CD4-positive, alpha-beta memory T cell (primary cell): Measurements from ENCODE around the gene XIRP2. TPM values are rescaled to one million over a fixed set of nuclear protein-coding genes. Genes with fewer than 3 reads are reported as not detected.

Experiments used
- CTCF ChIA-PET: fragments of 350-600 bp; sonication (Branson Sonifier 250); formaldehyde crosslinking; loops from one replicate; lab custom pipeline; 2021; ENCODE audit warnings: inconsistent platforms; ENCODE audit not compliant: partially characterized antibody; lab: Charles Lee
- POLR2A ChIA-PET: fragments of 350-600 bp; sonication (Branson Sonifier 250); formaldehyde crosslinking; loops from one replicate; lab custom pipeline; 2021; ENCODE audit not compliant: partially characterized antibody; lab: Charles Lee
- DNase-seq, 5 donors: peaks; one replicate each; pipeline versions ENCODE4 v3.0.0 to v3.0.0-alpha.2; 2020 to 2022; ENCODE audit warnings: mixed read lengths in 1 of 5
- H3K27ac ChIP-seq: one replicate; pipeline ENCODE4 v1.7.0; 2013; ENCODE audit warnings: low read depth, low read length
- H3K27me3 ChIP-seq: 2 replicates; pipeline ENCODE4 v1.7.0; 2013; ENCODE audit warnings: mild to moderate bottlenecking, low read length, moderate library complexity; ENCODE audit not compliant: insufficient read depth
- H3K36me3 ChIP-seq: 2 replicates; pipeline ENCODE4 v1.7.0; 2013; ENCODE audit warnings: mild to moderate bottlenecking, low read length, moderate library complexity; ENCODE audit not compliant: insufficient read depth
- H3K4me1 ChIP-seq: 2 replicates; pipeline ENCODE4 v1.7.0; 2013; ENCODE audit warnings: mild to moderate bottlenecking, low read length, moderate library complexity; ENCODE audit not compliant: insufficient read depth
- H3K4me3 ChIP-seq, 2 donors: one replicate each; pipeline ENCODE4 v1.7.0; 2013; ENCODE audit warnings: low read length in 2 of 2, mild to moderate bottlenecking in 1 of 2
- H3K9me3 ChIP-seq, 2 donors: one replicate each; pipeline ENCODE4 v1.7.0; 2013; ENCODE audit warnings: low read length in 2 of 2, control low read depth in 1 of 2; ENCODE audit not compliant: control insufficient read depth in 1 of 2
- H3K27ac Mint-ChIP-seq, 7 donors: one replicate each; pipeline ENCODE4 v1.8.0; 2020 to 2021; ENCODE audit warnings: mixed read lengths in 7 of 7, mild to moderate bottlenecking in 6 of 7, inconsistent platforms in 3 of 7, moderate library complexity in 3 of 7
- H3K27me3 Mint-ChIP-seq, 2 donors: one replicate each; pipeline ENCODE4 v1.8.0; 2020 to 2021; ENCODE audit warnings: mixed read lengths in 2 of 2
- H3K36me3 Mint-ChIP-seq, 2 donors: one replicate each; pipeline ENCODE4 v1.8.0; 2020 to 2021; ENCODE audit warnings: mixed read lengths in 2 of 2, inconsistent platforms in 1 of 2, mild to moderate bottlenecking in 1 of 2
- H3K4me1 Mint-ChIP-seq, 4 donors: one replicate each; pipeline ENCODE4 v1.8.0; 2020 to 2021; ENCODE audit warnings: mixed read lengths in 4 of 4, mild to moderate bottlenecking in 1 of 4
- H3K4me3 Mint-ChIP-seq, 8 donors: one replicate each; pipeline ENCODE4 v1.8.0; 2020 to 2021; ENCODE audit warnings: mixed read lengths in 8 of 8, mild to moderate bottlenecking in 7 of 8, moderate library complexity in 6 of 8, inconsistent platforms in 3 of 8
- H3K9me3 Mint-ChIP-seq, 8 donors: one replicate each; pipeline ENCODE4 v1.8.0; 2020 to 2021; ENCODE audit warnings: mixed read lengths in 8 of 8, mild to moderate bottlenecking in 5 of 8, inconsistent platforms in 3 of 8, moderate library complexity in 1 of 8
- intact Hi-C: fragments of 100-400 bp; cut with micrococcal nuclease; formaldehyde crosslinking; loops from one replicate; pipeline ENCODE4 v1.15.1; 2023
- polyA plus RNA-seq, 2 donors: library from polyadenylated mRNA; unstranded; fragments of 300-500 nt; fragmentation: Illumina TruSeq; gene quantifications; one replicate each; pipeline ENCODE4 v1.2.3, GENCODE V29; 2021
- total RNA-seq, 2 experiments: library from RNA; stranded (reverse); gene quantifications; one replicate each; pipeline ENCODE4 v1.2.3, GENCODE V29; 2021

Gene XIRP2
- total and polyA plus RNA-seq, 4 experiments from 2014 or later = not detected

DNA sequence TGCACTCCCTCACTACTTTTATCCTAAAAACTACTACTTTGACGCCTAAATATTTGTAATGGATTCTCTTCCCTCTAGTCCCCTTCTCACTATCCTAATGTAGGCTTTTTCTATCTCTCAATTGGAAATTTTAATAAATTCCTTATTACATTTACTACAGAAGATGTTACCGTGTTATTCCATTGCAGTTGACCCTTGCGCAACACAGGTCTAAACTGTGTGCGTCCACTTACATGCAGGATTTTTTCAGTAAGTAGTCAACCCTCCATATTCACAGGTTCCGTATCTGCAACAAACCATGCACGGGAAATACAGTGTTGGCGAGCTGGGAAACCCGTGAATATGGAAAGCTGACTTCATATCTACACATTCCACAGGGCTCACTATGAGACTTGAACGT lies 239.8 kb downstream of the XIRP2 start:
- Mint-ChIP-seq H3K4me3 (no peak overlapping the region), H3K9me3 (peaks cover 0 to 6% (median 0%) of the 10 kb centered on the region in 8 donors), H3K4me1 (no peaks in the 10 kb centered on the region), H3K27me3 (no peaks in the 10 kb centered on the region), H3K36me3 (no peaks in the 10 kb centered on the region), H3K27ac (no peak overlapping the region)
- DNase-seq = no peak
- intact Hi-C loops = no loop called here
- Histone ChIP-seq H3K27me3 (no peaks in the 10 kb centered on the region), H3K36me3 (no peaks in the 10 kb centered on the region), H3K4me3 (no peak overlapping the region), H3K4me1 (no peaks in the 10 kb centered on the region), H3K9me3 (no peaks in the 10 kb centered on the region), H3K27ac (no peak overlapping the region)
- POLR2A ChIA-PET = no interaction called here
- CTCF ChIA-PET = no interaction called here

DNA sequence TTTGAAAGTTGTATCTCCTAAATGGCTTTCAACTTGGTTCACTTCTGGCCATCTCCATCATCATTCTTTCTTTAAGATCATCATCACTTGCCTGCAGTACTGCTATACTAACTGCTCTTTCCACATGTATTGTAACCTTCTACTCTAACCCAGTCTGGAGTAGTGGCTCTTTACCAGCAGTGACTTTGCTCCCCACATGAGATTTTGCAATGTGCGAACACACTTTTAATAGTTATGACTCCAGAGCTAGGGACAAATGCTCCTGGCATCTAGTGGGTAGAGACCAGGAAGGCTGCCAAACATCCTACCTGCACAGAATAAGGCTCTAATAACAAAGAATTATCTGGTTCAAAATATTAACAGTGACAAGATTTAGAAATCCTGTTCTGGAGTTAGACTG lies 243.8 kb downstream of the XIRP2 start:
- POLR2A ChIA-PET = no interaction called here
- Mint-ChIP-seq H3K4me3 (no peak overlapping the region), H3K27me3 (no peaks in the 10 kb centered on the region), H3K27ac (no peak overlapping the region), H3K4me1 (peaks cover 0 to 2% (median 0%) of the 10 kb centered on the region in 4 donors), H3K36me3 (no peaks in the 10 kb centered on the region), H3K9me3 (peaks cover 0 to 4% (median 0%) of the 10 kb centered on the region in 8 donors)
- no peak for DNase-seq
- CTCF ChIA-PET = no interaction called here
- Histone ChIP-seq H3K27ac (no peak overlapping the region), H3K4me3 (no peak overlapping the region), H3K9me3 (no peaks in the 10 kb centered on the region), H3K4me1 (no peaks in the 10 kb centered on the region), H3K36me3 (no peaks in the 10 kb centered on the region), H3K27me3 (no peaks in the 10 kb centered on the region)
- intact Hi-C loops = no loop called here

DNA sequence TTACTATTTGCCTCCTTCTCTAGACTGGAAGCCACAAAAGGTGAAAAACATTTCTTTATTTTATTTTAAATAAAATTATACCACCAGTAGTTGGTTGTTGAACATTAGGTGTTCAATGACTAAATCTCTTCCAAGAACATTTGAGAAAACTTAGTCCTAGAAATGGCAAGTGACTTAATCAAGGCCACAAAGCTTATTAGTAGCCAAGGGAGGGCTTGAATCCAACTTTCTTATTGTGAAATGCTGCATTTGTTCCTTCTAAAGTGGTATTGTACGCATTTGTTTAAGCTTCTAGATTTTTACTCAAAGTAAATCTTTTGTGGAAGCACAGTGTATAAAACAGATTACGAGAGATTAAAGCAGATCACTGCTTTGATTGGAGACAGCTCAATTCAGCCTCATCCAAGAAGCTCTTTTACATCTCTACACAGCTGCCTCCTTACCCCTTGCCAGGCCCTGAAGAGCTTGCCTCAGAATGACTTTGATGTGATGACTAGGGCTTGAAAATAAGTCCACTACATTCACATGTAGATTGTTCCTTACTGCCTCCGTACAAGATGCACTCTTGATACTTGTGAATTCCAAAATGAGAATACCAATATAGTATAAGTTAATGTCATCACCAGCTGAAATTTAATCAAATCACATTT lies 244.8 kb downstream of the XIRP2 start:
- Histone ChIP-seq H3K4me3 (no peak overlapping the region), H3K27me3 (no peaks in the 10 kb centered on the region), H3K36me3 (no peaks in the 10 kb centered on the region), H3K27ac (no peak overlapping the region), H3K4me1 (no peaks in the 10 kb centered on the region), H3K9me3 (no peaks in the 10 kb centered on the region)
- Mint-ChIP-seq H3K36me3 (no peaks in the 10 kb centered on the region), H3K4me3 (no peak overlapping the region), H3K27me3 (no peaks in the 10 kb centered on the region), H3K27ac (no peak overlapping the region), H3K9me3 (peaks cover 0 to 4% (median 0%) of the 10 kb centered on the region in 8 donors), H3K4me1 (peaks cover 0 to 2% (median 0%) of the 10 kb centered on the region in 4 donors)
- DNase-seq = no peak
- ChIA-PET POLR2A (no interaction called here), CTCF (no interaction called here)
- intact Hi-C loops = no loop called here

DNA sequence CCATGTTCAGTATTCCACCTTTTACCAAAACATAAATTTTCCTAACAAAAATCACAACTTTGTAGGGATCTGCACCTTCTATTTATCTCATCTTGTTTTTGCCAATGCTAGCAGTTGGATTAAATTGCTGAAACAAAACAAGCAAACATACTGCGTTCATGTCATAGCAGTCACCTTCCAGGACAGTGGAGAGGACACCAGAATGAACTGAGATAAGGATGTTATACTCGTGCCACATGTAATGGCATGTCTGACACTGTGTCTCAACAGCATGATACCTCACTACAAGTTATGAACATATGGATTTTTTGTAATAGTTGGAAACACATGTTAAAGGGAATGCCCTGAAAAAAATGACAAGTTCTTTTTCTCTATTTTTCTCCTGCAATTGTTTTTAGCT lies 245.3 kb downstream of the XIRP2 start:
- DNase-seq = no peak
- no peaks in the 10 kb centered on the region for H3K9me3 ChIP-seq
- CTCF ChIA-PET = no interaction called here
- H3K27me3 Mint-ChIP-seq = no peaks in the 10 kb centered on the region
- H3K27ac ChIP-seq = no peak overlapping the region
- POLR2A ChIA-PET = no interaction called here
- intact Hi-C loops = no loop called here
- H3K4me1 Mint-ChIP-seq = peaks cover 0 to 2% (median 0%) of the 10 kb centered on the region in 4 donors
- H3K27me3 ChIP-seq = no peaks in the 10 kb centered on the region
- no peaks in the 10 kb centered on the region for H3K36me3 ChIP-seq
- H3K4me3 ChIP-seq = no peak overlapping the region
- peaks cover 0 to 4% (median 0%) of the 10 kb centered on the region in 8 donors for H3K9me3 Mint-ChIP-seq
- no peaks in the 10 kb centered on the region for H3K4me1 ChIP-seq
- no peaks in the 10 kb centered on the region for H3K36me3 Mint-ChIP-seq
- H3K4me3 Mint-ChIP-seq = no peak overlapping the region
- H3K27ac Mint-ChIP-seq = no peak overlapping the region

DNA sequence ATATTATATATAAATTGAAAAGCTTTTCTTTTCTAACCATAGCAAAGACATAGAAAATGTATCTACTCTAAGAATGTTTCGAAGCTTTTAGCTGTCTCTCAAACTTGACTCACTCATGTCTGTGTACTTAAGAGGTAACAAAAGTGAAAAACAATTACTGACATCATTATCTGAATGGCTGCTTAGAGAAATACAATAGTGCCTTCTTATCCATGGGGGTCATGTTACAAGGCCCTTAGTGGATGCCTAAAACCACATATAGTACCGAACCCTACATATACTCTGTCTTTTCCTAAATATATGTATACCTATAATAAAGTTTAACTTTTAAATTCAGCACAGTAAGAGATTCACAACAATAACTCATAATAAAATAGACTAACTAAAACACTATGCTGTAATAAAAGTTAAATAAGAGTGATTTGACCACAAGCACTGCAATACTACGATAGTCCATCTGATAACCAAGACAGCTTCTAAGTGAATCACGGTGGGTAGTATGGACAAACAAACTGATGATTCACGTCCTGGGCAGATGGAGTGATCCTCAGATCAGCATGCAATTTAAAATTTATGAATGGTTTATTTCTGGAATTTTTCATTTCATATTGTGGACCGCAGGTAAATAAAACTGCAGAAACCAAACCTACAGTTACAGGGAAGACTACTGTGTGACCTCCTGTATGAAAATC lies 246.2 kb downstream of the XIRP2 start:
- Mint-ChIP-seq H3K4me1 (peaks cover 0 to 2% (median 0%) of the 10 kb centered on the region in 4 donors), H3K36me3 (no peaks in the 10 kb centered on the region), H3K9me3 (peaks cover 0 to 4% (median 0%) of the 10 kb centered on the region in 8 donors), H3K4me3 (no peak overlapping the region), H3K27me3 (no peaks in the 10 kb centered on the region), H3K27ac (no peak overlapping the region)
- Histone ChIP-seq H3K4me1 (no peaks in the 10 kb centered on the region), H3K27me3 (no peaks in the 10 kb centered on the region), H3K27ac (no peak overlapping the region), H3K9me3 (no peaks in the 10 kb centered on the region), H3K36me3 (no peaks in the 10 kb centered on the region), H3K4me3 (no peak overlapping the region)
- intact Hi-C loops = no loop called here
- DNase-seq = no peak
- ChIA-PET CTCF (no interaction called here), POLR2A (no interaction called here)

DNA sequence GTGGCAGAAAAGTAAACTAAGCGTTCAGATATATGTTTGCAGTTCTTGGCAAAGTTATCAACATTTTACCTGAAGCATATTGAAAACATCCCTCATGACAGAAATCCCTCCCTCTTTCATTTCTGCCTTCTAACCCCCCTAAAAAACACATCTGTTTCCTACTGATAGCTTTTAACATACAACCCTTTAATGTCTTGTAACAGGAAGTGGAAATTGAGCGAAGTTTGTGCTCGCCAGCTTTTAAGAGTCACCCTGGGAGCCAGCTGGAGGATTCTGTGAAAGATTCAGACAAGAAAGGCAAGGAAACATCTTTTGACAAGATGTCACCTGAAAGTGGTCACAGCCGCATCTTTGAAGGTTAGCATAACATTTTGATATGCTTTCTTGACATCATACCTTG lies 247.4 kb downstream of the XIRP2 start:
- ChIA-PET POLR2A (no interaction called here), CTCF (no interaction called here)
- H3K4me1 ChIP-seq = no peaks in the 10 kb centered on the region
- no peak overlapping the region for H3K4me3 Mint-ChIP-seq
- peaks cover 0 to 4% (median 0%) of the 10 kb centered on the region in 8 donors for H3K9me3 Mint-ChIP-seq
- peaks cover 0 to 2% (median 0%) of the 10 kb centered on the region in 4 donors for H3K4me1 Mint-ChIP-seq
- no peaks in the 10 kb centered on the region for H3K36me3 Mint-ChIP-seq
- intact Hi-C loops = no loop called here
- H3K9me3 ChIP-seq = no peaks in the 10 kb centered on the region
- H3K36me3 ChIP-seq = no peaks in the 10 kb centered on the region
- no peak overlapping the region for H3K27ac Mint-ChIP-seq
- no peak overlapping the region for H3K4me3 ChIP-seq
- no peaks in the 10 kb centered on the region for H3K27me3 Mint-ChIP-seq
- no peak for DNase-seq
- no peaks in the 10 kb centered on the region for H3K27me3 ChIP-seq
- no peak overlapping the region for H3K27ac ChIP-seq

DNA sequence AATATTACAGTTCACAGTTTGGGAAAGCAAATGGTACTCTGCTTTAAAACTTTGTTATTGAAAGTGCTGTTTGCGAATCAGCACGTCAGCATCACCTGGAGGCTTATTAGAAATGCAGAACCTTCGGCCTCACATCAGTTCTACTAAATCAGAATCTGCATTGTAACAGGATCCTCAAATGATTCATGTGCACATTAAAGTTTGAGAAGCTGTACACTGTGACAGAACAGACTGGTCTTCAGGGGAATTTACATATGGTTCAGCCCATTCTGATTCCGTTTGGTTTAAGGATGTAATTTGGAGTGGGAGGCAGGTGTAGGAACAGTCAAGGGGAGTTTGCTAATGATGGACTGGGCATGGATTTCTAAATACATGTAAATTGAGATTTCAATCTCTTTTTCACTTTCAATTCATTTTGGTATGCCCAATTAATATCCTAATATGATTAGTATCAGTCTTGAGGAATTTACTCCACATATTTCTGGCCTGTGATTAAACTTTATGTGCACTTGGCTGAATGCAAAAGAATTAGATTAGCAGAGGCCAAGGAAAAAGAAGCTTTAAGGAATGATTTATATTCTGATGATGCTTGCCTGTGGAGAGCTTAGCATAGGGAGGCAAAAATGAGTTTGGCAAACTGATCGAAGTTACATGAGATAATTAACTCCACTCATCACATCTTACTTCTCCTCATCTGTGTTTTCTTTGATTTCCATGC lies 248.8 kb downstream of the XIRP2 start:
- H3K4me1 ChIP-seq = no peaks in the 10 kb centered on the region
- no peak overlapping the region for H3K4me3 ChIP-seq
- Mint-ChIP-seq H3K9me3 (peaks cover 0 to 4% (median 0%) of the 10 kb centered on the region in 8 donors), H3K27me3 (no peaks in the 10 kb centered on the region), H3K4me3 (no peak overlapping the region), H3K36me3 (no peaks in the 10 kb centered on the region), H3K27ac (no peak overlapping the region), H3K4me1 (peaks cover 0 to 2% (median 0%) of the 10 kb centered on the region in 4 donors)
- H3K27me3 ChIP-seq = no peaks in the 10 kb centered on the region
- CTCF ChIA-PET = no interaction called here
- no peaks in the 10 kb centered on the region for H3K36me3 ChIP-seq
- no peak overlapping the region for H3K27ac ChIP-seq
- H3K9me3 ChIP-seq = no peaks in the 10 kb centered on the region
- POLR2A ChIA-PET = no interaction called here
- no peak for DNase-seq
- intact Hi-C loops = no loop called here
